Measurements from ENCODE around the gene RPL10.
A peak's percentile ranks its signal among the peaks of the same experiment; 100 is the strongest.

Gene RPL10

GRCh38 chrX:154419688-154420401 lies 21.7 kb downstream of the RPL10 start:
- no peak for TF ChIP-seq CTCF (conservative IDR thresholded peaks at IDR 0.05; ENCODE audit: low read depth, low read length)
- DNase-seq (ENCODE audit: low read depth), result no peak
- H3K4me3 ChIP-seq (ENCODE audit: low read depth, low read length), result no peak overlapping the region

- TF ChIP-seq CTCF (conservative IDR thresholded peaks at IDR 0.05; ENCODE audit: low read depth, low read length), result no peak
- no peak overlapping the region for H3K4me3 ChIP-seq (ENCODE audit: low read depth, low read length)
- no peak for DNase-seq (ENCODE audit: low read depth)
These were observed 22.2 kb downstream of the RPL10 start for GRCh38 chrX:154420402-154420756.

- TF ChIP-seq CTCF (conservative IDR thresholded peaks at IDR 0.05; ENCODE audit: low read depth, low read length), result no peak
- no peak overlapping the region for H3K4me3 ChIP-seq (ENCODE audit: low read depth, low read length)
- DNase-seq (ENCODE audit: low read depth), result no peak
These were observed 29.0 kb downstream of the RPL10 start for GRCh38 chrX:154426916-154427770.

- peak within 1 kb of the TSS; percentile 71 for H3K4me3 ChIP-seq (ENCODE audit: low read depth, low read length)
- peak; percentile 96 for DNase-seq (ENCODE audit: low read depth)
- TF ChIP-seq CTCF (conservative IDR thresholded peaks at IDR 0.05; ENCODE audit: low read depth, low read length), result no peak
These were observed 30.3 kb downstream of the RPL10 start, which contains the start of gene ATP6AP1 for GRCh38 chrX:154428176-154429171. ATP6AP1 (plus strand) TSS chrX:154428677; CDS start chrX:154428693, 16 bp downstream.

- TF ChIP-seq CTCF (conservative IDR thresholded peaks at IDR 0.05; ENCODE audit: low read depth, low read length), result no peak
- no peak for DNase-seq (ENCODE audit: low read depth)
- H3K4me3 ChIP-seq (ENCODE audit: low read depth, low read length), result peak overlapping the region; percentile 71
These were observed 31.5 kb downstream of the RPL10 start for GRCh38 chrX:154429711-154430110.

- no peak for TF ChIP-seq CTCF (conservative IDR thresholded peaks at IDR 0.05; ENCODE audit: low read depth, low read length)
- no peak for DNase-seq (ENCODE audit: low read depth)
- no peak overlapping the region for H3K4me3 ChIP-seq (ENCODE audit: low read depth, low read length)
These were observed 32.3 kb downstream of the RPL10 start for GRCh38 chrX:154430479-154430878.

Data from choroid plexus epithelial cell (primary cell).